Measurements from ENCODE around the gene ANO7.

Gene ANO7

GRCh38 chr2:241258505-241259280, 70.2 kb downstream of the ANO7 start:
- H3K9me3 Mint-ChIP-seq: no peaks in the 10 kb centered on the region
- no peak overlapping the region for H3K4me3 Mint-ChIP-seq
- H3K27ac Mint-ChIP-seq: no peak overlapping the region
- peaks cover 81% of the 10 kb centered on the region for H3K36me3 Mint-ChIP-seq (ENCODE audit: low read depth)
- H3K27me3 Mint-ChIP-seq (ENCODE audit: low read depth): no peaks in the 10 kb centered on the region
- no peaks in the 10 kb centered on the region for H3K4me1 Mint-ChIP-seq
- TF ChIP-seq CTCF (IDR thresholded peaks at IDR 0.05; ENCODE audit: unreplicated experiment in 3 of 3): no peak

- Mint-ChIP-seq H3K4me1 (no peaks in the 10 kb centered on the region), H3K9me3 (no peaks in the 10 kb centered on the region), H3K4me3 (no peak overlapping the region), H3K36me3 (ENCODE audit: low read depth) (peaks cover 75% of the 10 kb centered on the region), H3K27me3 (ENCODE audit: low read depth) (no peaks in the 10 kb centered on the region), H3K27ac (no peak overlapping the region)
- no peak for TF ChIP-seq CTCF (IDR thresholded peaks at IDR 0.05; ENCODE audit: unreplicated experiment in 3 of 3)
These were observed 72.4 kb downstream of the ANO7 start for GRCh38 chr2:241260911-241261310.

- peaks cover 75% of the 10 kb centered on the region for H3K36me3 Mint-ChIP-seq (ENCODE audit: low read depth)
- H3K9me3 Mint-ChIP-seq: no peaks in the 10 kb centered on the region
- H3K4me3 Mint-ChIP-seq: no peak overlapping the region
- H3K27me3 Mint-ChIP-seq (ENCODE audit: low read depth): no peaks in the 10 kb centered on the region
- H3K27ac Mint-ChIP-seq: no peak overlapping the region
- no peak for TF ChIP-seq CTCF (IDR thresholded peaks at IDR 0.05; ENCODE audit: unreplicated experiment in 3 of 3)
- no peaks in the 10 kb centered on the region for H3K4me1 Mint-ChIP-seq
These were observed 73.2 kb downstream of the ANO7 start for GRCh38 chr2:241261628-241262027.

- Mint-ChIP-seq H3K36me3 (ENCODE audit: low read depth) (peaks cover 77% of the 10 kb centered on the region), H3K4me1 (peaks cover 4% of the 10 kb centered on the region), H3K27ac (no peak overlapping the region), H3K4me3 (no peak overlapping the region), H3K27me3 (ENCODE audit: low read depth) (no peaks in the 10 kb centered on the region), H3K9me3 (no peaks in the 10 kb centered on the region)
- no peak for TF ChIP-seq CTCF (IDR thresholded peaks at IDR 0.05; ENCODE audit: unreplicated experiment in 3 of 3)
These were observed 74.6 kb downstream of the ANO7 start for GRCh38 chr2:241263061-241263460.

GRCh38 chr2:241265506-241265905, 77.0 kb downstream of the ANO7 start:
- no peak for TF ChIP-seq CTCF (IDR thresholded peaks at IDR 0.05; ENCODE audit: unreplicated experiment in 3 of 3)
- Mint-ChIP-seq H3K4me1 (peaks cover 26% of the 10 kb centered on the region), H3K9me3 (no peaks in the 10 kb centered on the region), H3K4me3 (no peak overlapping the region), H3K27ac (no peak overlapping the region), H3K36me3 (ENCODE audit: low read depth) (peaks cover 72% of the 10 kb centered on the region), H3K27me3 (ENCODE audit: low read depth) (no peaks in the 10 kb centered on the region)

All from nephron (organoid).